ENCODE measurements around the gene LARP7.

LARP7 gene

GRCh38 chr4:112704991-112705845 lies 68.3 kb downstream of the LARP7 start:
- peak overlapping the region; percentile 37 for H3K4me3 ChIP-seq (ENCODE audit: low read depth, low read length)
- peak; percentile 69 for DNase-seq (ENCODE audit: low read depth)
- TF ChIP-seq, protein P1, sequence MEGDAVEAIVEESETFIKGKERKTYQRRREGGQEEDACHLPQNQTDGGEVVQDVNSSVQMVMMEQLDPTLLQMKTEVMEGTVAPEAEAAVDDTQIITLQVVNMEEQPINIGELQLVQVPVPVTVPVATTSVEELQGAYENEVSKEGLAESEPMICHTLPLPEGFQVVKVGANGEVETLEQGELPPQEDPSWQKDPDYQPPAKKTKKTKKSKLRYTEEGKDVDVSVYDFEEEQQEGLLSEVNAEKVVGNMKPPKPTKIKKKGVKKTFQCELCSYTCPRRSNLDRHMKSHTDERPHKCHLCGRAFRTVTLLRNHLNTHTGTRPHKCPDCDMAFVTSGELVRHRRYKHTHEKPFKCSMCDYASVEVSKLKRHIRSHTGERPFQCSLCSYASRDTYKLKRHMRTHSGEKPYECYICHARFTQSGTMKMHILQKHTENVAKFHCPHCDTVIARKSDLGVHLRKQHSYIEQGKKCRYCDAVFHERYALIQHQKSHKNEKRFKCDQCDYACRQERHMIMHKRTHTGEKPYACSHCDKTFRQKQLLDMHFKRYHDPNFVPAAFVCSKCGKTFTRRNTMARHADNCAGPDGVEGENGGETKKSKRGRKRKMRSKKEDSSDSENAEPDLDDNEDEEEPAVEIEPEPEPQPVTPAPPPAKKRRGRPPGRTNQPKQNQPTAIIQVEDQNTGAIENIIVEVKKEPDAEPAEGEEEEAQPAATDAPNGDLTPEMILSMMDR (conservative IDR thresholded peaks at IDR 0.05; ENCODE audit: low read depth, low read length): no peak

DNA sequence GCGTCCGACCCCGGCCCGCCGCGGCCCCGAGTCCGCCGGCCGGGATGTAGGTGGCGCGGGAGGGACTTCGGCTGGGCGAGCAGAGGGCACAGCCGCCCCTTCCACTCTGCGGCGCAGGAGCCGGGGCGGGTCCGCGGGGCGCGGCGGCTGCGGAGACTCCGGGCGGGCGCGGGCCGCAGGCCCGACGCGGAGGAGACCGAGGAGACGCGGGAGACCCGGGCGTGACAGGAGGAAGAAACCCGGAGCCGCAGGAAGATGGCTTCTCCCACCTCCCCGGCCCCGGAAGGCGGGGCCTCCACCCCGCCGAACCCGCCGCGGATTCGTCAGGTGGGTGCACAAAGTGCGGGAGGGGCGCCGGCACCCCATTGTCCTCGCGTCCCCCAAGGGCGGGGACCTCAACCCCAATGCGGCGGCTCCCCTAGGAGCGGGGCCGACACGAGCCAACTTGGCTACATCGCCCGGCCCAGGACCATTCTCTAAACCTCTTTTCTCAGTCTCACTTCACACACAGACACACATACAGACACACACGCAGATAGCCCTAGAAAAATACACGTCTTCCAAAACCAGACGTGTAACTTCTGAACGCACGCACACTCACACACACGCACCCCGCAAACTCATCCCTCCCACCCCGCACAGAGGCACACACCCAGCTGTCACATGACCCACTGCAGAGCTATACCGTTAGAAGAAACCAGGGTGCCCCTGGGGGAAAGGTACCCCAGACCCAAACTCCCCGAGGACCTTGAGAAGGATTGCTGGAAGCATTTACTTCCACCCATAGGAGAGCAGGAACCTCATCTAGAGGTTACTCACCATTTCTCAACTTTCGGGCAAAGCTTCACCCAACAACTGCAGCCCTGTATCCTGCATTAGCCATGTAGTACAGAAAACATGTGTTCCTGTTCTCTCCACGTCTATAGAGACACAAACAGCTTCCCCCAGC lies 69.2 kb downstream of the LARP7 start:
- H3K4me3 ChIP-seq (ENCODE audit: low read depth, low read length): peak overlapping the region; percentile 49
- DNase-seq (ENCODE audit: low read depth): peak; percentile 5

DNA sequence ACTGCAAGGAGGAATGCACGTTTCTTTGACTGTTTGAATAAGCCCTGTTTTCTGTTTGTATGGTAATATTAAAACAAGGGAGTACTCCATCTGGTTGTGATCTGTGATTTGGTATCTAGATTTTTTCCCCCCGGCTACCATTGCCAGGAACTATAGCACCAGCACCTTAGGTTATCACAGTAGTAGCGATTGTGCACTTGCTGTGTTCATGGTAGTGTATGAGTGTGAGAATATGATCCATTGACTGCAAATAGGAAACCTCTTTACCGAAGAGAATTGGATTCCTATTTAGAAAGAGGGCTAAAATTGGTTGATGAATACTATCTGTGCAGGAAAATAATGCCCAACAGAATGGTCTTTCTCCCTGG lies 69.9 kb downstream of the LARP7 start:
- TF ChIP-seq, protein P1 (conservative IDR thresholded peaks at IDR 0.05; ENCODE audit: low read depth, low read length): no peak
- no peak for DNase-seq (ENCODE audit: low read depth)
- H3K4me3 ChIP-seq (ENCODE audit: low read depth, low read length): no peak overlapping the region
